K562 (cell line): ENCODE results near the gene MYCBP2. TPM values are rescaled to one million over a fixed set of nuclear protein-coding genes. Genes with fewer than 3 reads are reported as not detected.

ENCODE experiments used
- ATAC-seq: fragments of 200-7000 bp; cut with Tn5 transposase; 3 replicates; pipeline ENCODE4 v1.9.1; 2020; ENCODE audit warnings: moderate library complexity
- BruUV-seq: library from RNA; stranded (reverse); fragments of 400-500 nt; replicated peaks from 2 replicates; lab custom pipeline; 2021; lab: Mats Ljungman, UMichigan
- CTCF ChIA-PET: fragments of 300-600 bp; formaldehyde crosslinking; extraction: SDS; loops from one replicate; lab custom pipeline; 2021; ENCODE audit warnings: low intra/inter-chr PET ratio; lab: Yijun Ruan, JAX
- POLR2A ChIA-PET: fragments of 300-600, 350-650 bp; sonication (Branson Sonifier 250); formaldehyde crosslinking; extraction: SDS; loops from one replicate; lab custom pipeline; 2021; ENCODE audit warnings: antibody characterized with exemption, inconsistent platforms; lab: Yijun Ruan, JAX
- DNase-seq, 4 experiments: peaks; one replicate each; pipeline versions ENCODE4 v3.0.0 to v3.0.0-alpha.2; 2011 to 2018; ENCODE audit warnings: low spot score in 3 of 4, mixed read lengths in 3 of 4; ENCODE audit errors: extremely low read depth in 1 of 4
- FAIRE-seq: peaks from 2 replicates; lab custom pipeline; 2011; peaks lifted over from hg19 to GRCh38; lab: Jason Lieb, UNC
- H2AFZ ChIP-seq: 2 replicates; pipeline ENCODE4 v1.6.0; 2011; ENCODE audit warnings: low read depth, low read length, control low read depth, inconsistent platforms
- H3K27ac ChIP-seq: fragments of 200-600 bp; 3 replicates; pipeline ENCODE4 v1.8.0; 2011; ENCODE audit warnings: low read depth, mild to moderate bottlenecking, control low read depth, inconsistent platforms, low read length, moderate library complexity, mixed read lengths; ENCODE audit errors: extremely low read depth
- H3K27me3 ChIP-seq, 2 experiments: fragments of 300-600 bp in 1 of 2; 2 replicates in 1 of 2; 3 replicates in 1 of 2; pipeline versions ENCODE4 v1.6.0 to v1.8.0; 2011; ENCODE audit warnings: inconsistent platforms in 2 of 2, low read length in 2 of 2, mild to moderate bottlenecking in 1 of 2, mixed read lengths in 1 of 2, moderate library complexity in 1 of 2; ENCODE audit not compliant: control insufficient read depth in 2 of 2, insufficient read depth in 2 of 2
- H3K36me3 ChIP-seq: fragments of 300-600 bp; 3 replicates; pipeline ENCODE4 v1.8.0; 2011; ENCODE audit warnings: mild to moderate bottlenecking, low read length, inconsistent platforms; ENCODE audit not compliant: control insufficient read depth, insufficient read depth
- H3K4me1 ChIP-seq, 2 experiments: fragments of 200-600 bp in 1 of 2; replicated peaks in 1 of 2; 2 replicates in 1 of 2; 3 replicates in 1 of 2; pipeline versions ENCODE4 v1.5.1 to v1.8.0; 2011; ENCODE audit warnings: inconsistent platforms in 2 of 2, low read length in 2 of 2, mild to moderate bottlenecking in 1 of 2, mixed read lengths in 1 of 2, moderate library complexity in 1 of 2; ENCODE audit not compliant: control insufficient read depth in 2 of 2, insufficient read depth in 2 of 2
- H3K4me2 ChIP-seq: 2 replicates; pipeline ENCODE4 v1.6.1; 2011; ENCODE audit warnings: low read length, control low read depth, inconsistent platforms, mixed read lengths; ENCODE audit not compliant: insufficient read depth
- H3K4me3 ChIP-seq: fragments of 200-600 bp; sonication (generic), shearing (Covaris generic); 2 replicates; pipeline ENCODE4 v1.5.1; 2016; ENCODE audit warnings: control low read depth, inconsistent platforms
- H3K79me2 ChIP-seq: fragments of 200-600 bp; 3 replicates; pipeline ENCODE4 v1.8.0; 2011; ENCODE audit warnings: low read length, inconsistent platforms; ENCODE audit not compliant: control insufficient read depth, insufficient read depth
- H3K9ac ChIP-seq, 2 experiments: 2 replicates each; pipeline versions ENCODE4 v1.6.0 to v1.6.1; 2011; ENCODE audit warnings: low read depth in 2 of 2, low read length in 2 of 2, control low read depth in 1 of 2, inconsistent platforms in 1 of 2, mild to moderate bottlenecking in 1 of 2, mixed read lengths in 1 of 2; ENCODE audit not compliant: insufficient read depth in 1 of 2
- H3K9me1 ChIP-seq: one replicate; pipeline ENCODE4 v1.6.0; 2011; ENCODE audit warnings: inconsistent platforms, mild to moderate bottlenecking, low read length, moderate library complexity; ENCODE audit not compliant: control insufficient read depth, insufficient read depth
- H3K9me3 ChIP-seq: replicated peaks from 2 replicates; pipeline ENCODE4 v1.5.1; 2011; ENCODE audit warnings: low read depth, low read length, inconsistent platforms; ENCODE audit not compliant: control insufficient read depth, insufficient read depth
- H4K20me1 ChIP-seq: replicated peaks from 2 replicates; pipeline ENCODE4 v1.6.1; 2011; ENCODE audit warnings: low read length, inconsistent platforms, mixed read lengths; ENCODE audit not compliant: control insufficient read depth, insufficient read depth
- BACH1 ChIP-seq: fragments of 200-800 bp; sonication (Bioruptor generic); IDR thresholded peaks from 2 replicates; pipeline ENCODE4 v1.6.1; 2016; ENCODE audit warnings: missing genetic modification characterization, missing compliant biosample characterization
- IFI16 ChIP-seq: fragments of 250-450 bp; sonication (Bioruptor Pico); IDR thresholded peaks from 2 replicates; pipeline ENCODE4 v2.1.2; 2022; ENCODE audit warnings: mild to moderate bottlenecking, inconsistent platforms
- NFATC3 ChIP-seq: fragments of 450-650 bp; IDR thresholded peaks from 2 replicates; pipeline ENCODE4 v1.6.1; 2017; ENCODE audit warnings: mild to moderate bottlenecking
- POLR2AphosphoS2 ChIP-seq: IDR thresholded peaks from 2 replicates; pipeline ENCODE4 v1.6.1; 2012; ENCODE audit warnings: low read length, improper control_type of control experiment
- POLR2B ChIP-seq: fragments of 450-650 bp; IDR thresholded peaks from 2 replicates; pipeline ENCODE4 v1.6.1; 2018; ENCODE audit warnings: low read depth; ENCODE audit not compliant: partially characterized antibody
- TEAD4 ChIP-seq, 2 experiments: sonication (generic) in 1 of 2; formaldehyde crosslinking in 1 of 2; IDR thresholded peaks; 2 replicates each; pipeline versions ENCODE4 v1.6.1 to v1.8.0; 2012 to 2022; ENCODE audit warnings: borderline replicate concordance in 1 of 2, inconsistent platforms in 1 of 2, low read length in 1 of 2, mild to moderate bottlenecking in 1 of 2, missing genetic modification reagents in 1 of 2
- WGBS: fragments of 100-300 bp; shearing (Covaris generic); methylation state at CpG from one replicate; pipeline ENCODE4 v1.1.6; 2016; ENCODE audit warnings: low coverage, mixed read lengths; ENCODE audit not compliant: insufficient coverage; ENCODE audit errors: missing lambda C conversion rate; 5-methylcytosine and 5-hydroxymethylcytosine counted together
- in situ Hi-C: fragments of 300-500 bp; cut with MboI; formaldehyde crosslinking; loops from 4 replicates; pipeline ENCODE4 v1.15.0; 2018; ENCODE audit warnings: inconsistent platforms, mixed read lengths
- intact Hi-C: fragments of 100-400 bp; cut with micrococcal nuclease; formaldehyde crosslinking; loops from 2 replicates; pipeline ENCODE4 v1.14.2; 2022
- polyA plus RNA-seq, 8 experiments: library from polyadenylated mRNA; depleted of rRNA in 4 of 8; stranded (reverse) in 5 of 8; unstranded in 3 of 8; fragments of >200 nt; fragmentation: Nextera tagmentation in 2 of 8; fragmentation: Illumina TruSeq in 1 of 8; extraction: Ambion mirVana in 2 of 8; extraction: Trizol in 1 of 8; gene quantifications; 2 replicates each; pipeline versions ENCODE4 v1.2.1 to v1.2.3, GENCODE V29; 2011 to 2014; ENCODE audit warnings: inconsistent platforms in 1 of 8, missing spikeins in 1 of 8
- total RNA-seq, 7 experiments: library from RNA; depleted of rRNA in 6 of 7; stranded (reverse); fragments of >200 nt in 6 of 7; fragmentation: Illumina TruSeq in 2 of 7; extraction: Trizol in 2 of 7; gene quantifications; 2 replicates each; pipeline versions ENCODE4 v1.2.1 to v1.2.3, GENCODE V29; 2011 to 2021; ENCODE audit warnings: low replicate concordance in 1 of 7

MYCBP2 gene
- total and polyA plus RNA-seq, 9 of the 15 experiments (the other 6 are each of a cell fraction or from before 2014, with no cell fraction given), result 13.2 to 47.2 (median 28.9) TPM

DNA sequence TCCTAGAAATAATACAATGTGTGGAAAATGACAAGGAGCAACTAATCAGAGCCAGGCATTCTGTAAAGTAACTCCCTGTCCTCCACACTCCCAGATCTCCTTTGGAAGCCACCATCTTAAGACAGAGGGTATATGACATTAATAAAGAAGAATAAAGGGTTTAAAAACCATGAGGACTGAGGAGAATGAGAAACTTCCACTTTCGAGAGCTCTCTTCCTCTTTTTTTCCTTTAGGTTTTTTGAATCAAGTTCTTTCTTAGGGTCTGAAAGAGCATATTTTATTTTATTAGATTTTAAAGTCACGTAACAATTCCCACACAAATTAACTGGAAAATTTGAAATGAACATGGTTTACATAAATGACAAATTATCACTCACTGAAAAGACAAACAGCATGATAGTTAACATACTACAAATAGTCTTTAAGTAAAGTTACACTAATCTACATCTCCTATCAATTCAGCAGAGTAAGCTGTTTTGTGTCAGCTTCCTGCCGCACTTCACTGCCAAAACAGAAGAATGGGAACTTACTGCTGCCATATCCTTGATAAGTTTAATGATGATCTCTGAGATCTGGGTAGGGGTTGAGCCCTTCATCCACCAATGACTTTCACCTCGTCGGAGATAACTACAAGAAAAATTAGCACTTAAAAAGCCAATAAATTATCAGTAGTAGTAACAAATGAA is 261.3 kb downstream of the MYCBP2 start:
- no peaks in the 10 kb centered on the region for H3K27me3 ChIP-seq
- H3K79me2 ChIP-seq, result no peaks in the 10 kb centered on the region
- no TSS peak for BruUV-seq
- no peaks in the 10 kb centered on the region for H3K4me1 ChIP-seq
- no peak for DNase-seq
- FAIRE-seq, result no peak
- H3K4me3 ChIP-seq, result no peak overlapping the region
- no peak for ATAC-seq
- CTCF ChIA-PET, result no interaction called here
- no peak overlapping the region for H3K27ac ChIP-seq
- no peak overlapping the region for H3K9ac ChIP-seq
- intact Hi-C loops, result no loop called here
- no peak for TF ChIP-seq BACH1 (tag)
- 87% methylated on average over 5 of the region's 5 CpGs for WGBS
- no peak overlapping the region for H2AFZ ChIP-seq
- H3K9me1 ChIP-seq, result no peaks in the 10 kb centered on the region
- POLR2A ChIA-PET, result no interaction called here
- in situ Hi-C loops, result no loop called here
- H3K36me3 ChIP-seq, result peaks cover 51% of the 10 kb centered on the region
- H3K9me3 ChIP-seq, result no peaks in the 10 kb centered on the region
- no peak overlapping the region for H3K4me2 ChIP-seq
- H4K20me1 ChIP-seq, result no peaks in the 10 kb centered on the region

DNA sequence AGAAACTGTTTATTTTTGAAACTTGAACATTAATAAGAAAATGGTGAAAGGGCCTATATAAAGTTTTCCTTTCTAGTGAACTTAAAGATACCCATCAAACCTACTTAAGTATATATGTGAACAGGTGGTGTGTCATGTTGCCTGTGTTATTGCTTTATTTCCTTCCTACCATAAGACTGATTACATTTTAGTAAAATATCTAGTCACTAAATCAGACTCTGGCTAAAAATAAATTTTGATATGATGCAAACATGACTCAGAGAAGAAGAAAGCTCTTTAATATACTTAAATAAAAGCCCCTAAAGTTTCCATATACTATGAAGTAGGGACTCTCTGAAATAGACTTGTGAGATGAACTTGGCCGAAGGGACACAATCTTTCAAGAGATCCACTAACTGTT is 264.8 kb downstream of the MYCBP2 start:
- no peaks in the 10 kb centered on the region for H4K20me1 ChIP-seq
- no peak overlapping the region for H3K4me2 ChIP-seq
- intact Hi-C loops (no loop called here), in situ Hi-C loops (no loop called here)
- no peaks in the 10 kb centered on the region for H3K27me3 ChIP-seq
- H3K4me3 ChIP-seq, result no peak overlapping the region
- BruUV-seq, result no TSS peak
- H3K9me1 ChIP-seq, result no peaks in the 10 kb centered on the region
- TF ChIP-seq TEAD4 (IDR thresholded peaks at IDR 0.05; ENCODE audit: low read length) (no peak), TEAD4 (CRISPR knock-in tag; IDR thresholded peaks at IDR 0.05; ENCODE audit: borderline replicate concordance) (no peak), NFATC3 (no peak), POLR2AphosphoS2 (no peak), IFI16 (CRISPR knock-in tag) (no peak), POLR2B (no peak)
- no peaks in the 10 kb centered on the region for H3K4me1 ChIP-seq
- DNase-seq (no peak), ATAC-seq (no peak), FAIRE-seq (no peak)
- 100% methylated on average over 1 of the region's 1 CpG for WGBS
- no peaks in the 10 kb centered on the region for H3K79me2 ChIP-seq
- ChIA-PET POLR2A (no interaction called here), CTCF (no interaction called here)
- H3K36me3 ChIP-seq, result peaks cover 42% of the 10 kb centered on the region; the same call in 2 of the 3 replicates
- H2AFZ ChIP-seq, result no peak overlapping the region
- H3K27ac ChIP-seq, result no peak overlapping the region
- no peaks in the 10 kb centered on the region for H3K9me3 ChIP-seq
- no peak overlapping the region for H3K9ac ChIP-seq
